Kidney epithelial cell (primary cell): Measurements from ENCODE around the gene NKX1-1. TPM values are rescaled to one million over a fixed set of nuclear protein-coding genes. Genes with fewer than 3 reads are reported as not detected.

Experiments used
- DNase-seq: peaks from one replicate; pipeline ENCODE4 v3.0.0-alpha.2; 2010; ENCODE audit warnings: low read depth
- H3K27me3 ChIP-seq: 2 replicates; pipeline ENCODE4 v1.6.0; 2011; ENCODE audit warnings: low read length; ENCODE audit not compliant: control insufficient read depth, insufficient read depth
- H3K36me3 ChIP-seq: 2 replicates; pipeline ENCODE4 v1.5.1; 2011; ENCODE audit warnings: low read length; ENCODE audit not compliant: control insufficient read depth, insufficient read depth
- H3K4me3 ChIP-seq: 2 replicates; pipeline ENCODE4 v1.5.1; 2011; ENCODE audit warnings: low read depth, mild to moderate bottlenecking, control low read depth, low read length
- CTCF ChIP-seq: IDR thresholded peaks from 2 replicates; pipeline ENCODE4 v1.5.1; 2011; ENCODE audit warnings: mild to moderate bottlenecking, moderate library complexity, low read length, control low read depth, inconsistent platforms; ENCODE audit not compliant: insufficient read depth, poor library complexity, severe bottlenecking
- total RNA-seq: library from RNA; depleted of rRNA; stranded (reverse); fragments of >200 nt; gene quantifications from 2 replicates; pipeline ENCODE4 v1.2.3, GENCODE V29; 2015

Gene NKX1-1
- total RNA-seq, 1 donor from 2014 or later = not detected

GRCh38 chr4:1406981-1407656 lies 877 bp upstream of the NKX1-1 start:
- Histone ChIP-seq H3K36me3 (no peaks in the 10 kb centered on the region), H3K27me3 (peaks cover 88% of the 10 kb centered on the region), H3K4me3 (no peak overlapping the region)
- TF ChIP-seq CTCF = no peak
- DNase-seq = no peak

- H3K27me3 ChIP-seq = peaks cover 89% of the 10 kb centered on the region
- no peaks in the 10 kb centered on the region for H3K36me3 ChIP-seq
- DNase-seq = no peak
- TF ChIP-seq CTCF = no peak
- H3K4me3 ChIP-seq = no peak overlapping the region
These were observed 427 bp downstream of the NKX1-1 start for GRCh38 chr4:1405636-1406393.

GRCh38 chr4:1405254-1405635 lies 997 bp downstream of the NKX1-1 start:
- Histone ChIP-seq H3K4me3 (no peak overlapping the region), H3K27me3 (peaks cover 90% of the 10 kb centered on the region), H3K36me3 (no peaks in the 10 kb centered on the region)
- no peak for DNase-seq
- TF ChIP-seq CTCF = no peak

DNA sequence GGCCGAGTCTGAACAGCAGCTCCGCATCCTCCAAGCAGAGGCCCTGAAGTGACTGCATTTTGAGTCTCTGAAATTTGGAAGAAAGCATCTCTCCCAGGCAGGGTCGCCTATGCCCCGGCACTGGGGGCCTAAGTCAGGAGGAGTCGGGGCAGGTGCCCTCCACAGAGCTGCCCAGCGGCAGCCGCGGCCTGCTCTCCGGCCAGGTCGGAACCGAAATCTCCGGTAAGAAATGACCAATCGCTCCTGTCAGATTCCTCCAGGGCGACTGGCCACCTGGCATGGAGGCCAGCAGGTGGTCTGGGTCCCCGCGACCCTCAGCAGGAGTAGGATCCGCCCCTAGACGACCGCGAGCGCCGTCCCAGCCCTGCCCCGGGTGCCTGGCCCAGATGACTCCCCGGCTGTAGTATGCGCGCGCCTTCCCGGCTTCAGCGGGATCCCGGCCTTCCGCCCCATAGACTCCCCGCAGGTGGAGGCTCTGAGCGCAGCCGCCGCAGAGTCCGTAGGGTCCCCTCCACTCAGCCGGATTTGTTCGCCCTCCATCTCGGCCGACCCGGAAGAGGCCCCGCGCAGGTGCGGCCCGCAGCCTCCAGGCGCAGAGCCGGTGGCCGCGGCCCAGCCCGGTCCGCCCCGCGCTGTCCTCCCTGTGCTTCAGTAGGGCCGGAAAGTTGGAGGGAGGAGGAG lies 1.5 kb downstream of the NKX1-1 start:
- Histone ChIP-seq H3K4me3 (no peak overlapping the region), H3K36me3 (no peaks in the 10 kb centered on the region), H3K27me3 (peaks cover 91% of the 10 kb centered on the region)
- TF ChIP-seq CTCF = no peak
- DNase-seq = no peak

- no peaks in the 10 kb centered on the region for H3K36me3 ChIP-seq
- H3K4me3 ChIP-seq = no peak overlapping the region
- DNase-seq = no peak
- H3K27me3 ChIP-seq = peaks cover 89% of the 10 kb centered on the region
- TF ChIP-seq CTCF = no peak
These were observed 2.4 kb downstream of the NKX1-1 start for GRCh38 chr4:1403591-1404572.
